Rectal smooth muscle tissue (tissue), 1 donor: Measurements from ENCODE around the gene SLC7A4.

ENCODE experiments used
- H3K27ac ChIP-seq: one replicate; pipeline ENCODE4 v1.7.0; 2013; ENCODE audit warnings: low read depth, low read length, inconsistent platforms
- H3K27me3 ChIP-seq: one replicate; pipeline ENCODE4 v1.7.0; 2013; ENCODE audit warnings: low read length; ENCODE audit not compliant: control insufficient read depth, insufficient read depth
- H3K36me3 ChIP-seq: one replicate; pipeline ENCODE4 v1.7.0; 2013; ENCODE audit warnings: low read length; ENCODE audit not compliant: control insufficient read depth, insufficient read depth
- H3K4me1 ChIP-seq: one replicate; pipeline ENCODE4 v1.7.0; 2013; ENCODE audit warnings: low read length; ENCODE audit not compliant: control insufficient read depth, insufficient read depth
- H3K4me3 ChIP-seq: one replicate; pipeline ENCODE4 v1.7.0; 2013; ENCODE audit warnings: low read length
- H3K9ac ChIP-seq: one replicate; pipeline ENCODE4 v1.7.0; 2013; ENCODE audit warnings: low read length

Gene SLC7A4

GRCh38 chr22:21029486-21030025 lies 2.8 kb downstream of the SLC7A4 start:
- Histone ChIP-seq H3K9ac (no peak overlapping the region), H3K4me3 (no peak overlapping the region), H3K4me1 (no peaks in the 10 kb centered on the region), H3K27me3 (peaks cover 12% of the 10 kb centered on the region), H3K36me3 (no peaks in the 10 kb centered on the region), H3K27ac (no peak overlapping the region)

GRCh38 chr22:21028277-21029251 lies 3.8 kb downstream of the SLC7A4 start:
- Histone ChIP-seq H3K27ac (no peak overlapping the region), H3K27me3 (peaks cover 12% of the 10 kb centered on the region), H3K4me3 (no peak overlapping the region), H3K36me3 (no peaks in the 10 kb centered on the region), H3K9ac (no peak overlapping the region), H3K4me1 (no peaks in the 10 kb centered on the region)

GRCh38 chr22:21026783-21027692 lies 5.3 kb downstream of the SLC7A4 start:
- no peak overlapping the region for H3K27ac ChIP-seq
- H3K4me1 ChIP-seq, result no peaks in the 10 kb centered on the region
- H3K4me3 ChIP-seq, result no peak overlapping the region
- no peaks in the 10 kb centered on the region for H3K36me3 ChIP-seq
- H3K27me3 ChIP-seq, result peaks cover 10% of the 10 kb centered on the region
- no peak overlapping the region for H3K9ac ChIP-seq

- Histone ChIP-seq H3K4me1 (no peaks in the 10 kb centered on the region), H3K27ac (no peak overlapping the region), H3K27me3 (peaks cover under 1% of the 10 kb centered on the region)
These were observed 6.3 kb downstream of the SLC7A4 start for GRCh38 chr22:21025763-21026755.

GRCh38 chr22:21025266-21025665 lies 7.1 kb downstream of the SLC7A4 start:
- H3K27ac ChIP-seq, result no peak overlapping the region
- H3K36me3 ChIP-seq, result no peaks in the 10 kb centered on the region
- H3K4me1 ChIP-seq, result no peaks in the 10 kb centered on the region
- H3K4me3 ChIP-seq, result no peak overlapping the region
- H3K9ac ChIP-seq, result no peak overlapping the region
- no peaks in the 10 kb centered on the region for H3K27me3 ChIP-seq

More at GRCh38 chr22:21025763-21026755, 6.3 kb downstream of the SLC7A4 start:
- Histone ChIP-seq H3K9ac (no peak overlapping the region), H3K36me3 (no peaks in the 10 kb centered on the region), H3K4me3 (no peak overlapping the region)

GRCh38 chr22:21022955-21023614 lies 9.3 kb downstream of the SLC7A4 start:
- H3K36me3 ChIP-seq, result no peaks in the 10 kb centered on the region
- no peak overlapping the region for H3K4me3 ChIP-seq
- no peak overlapping the region for H3K9ac ChIP-seq

GRCh38 chr22:21022507-21022906 lies 9.9 kb downstream of the SLC7A4 start:
- H3K4me1 ChIP-seq, result no peaks in the 10 kb centered on the region
- H3K27me3 ChIP-seq, result no peaks in the 10 kb centered on the region
- H3K36me3 ChIP-seq, result no peaks in the 10 kb centered on the region
- H3K4me3 ChIP-seq, result no peak overlapping the region
- no peak overlapping the region for H3K27ac ChIP-seq
- H3K9ac ChIP-seq, result no peak overlapping the region

More at GRCh38 chr22:21022955-21023614, 9.3 kb downstream of the SLC7A4 start:
- H3K27me3 ChIP-seq, result no peaks in the 10 kb centered on the region
- H3K27ac ChIP-seq, result no peak overlapping the region
- no peaks in the 10 kb centered on the region for H3K4me1 ChIP-seq

GRCh38 chr22:21020802-21021429 lies 11.4 kb downstream of the SLC7A4 start:
- Histone ChIP-seq H3K4me3 (no peak overlapping the region), H3K4me1 (no peaks in the 10 kb centered on the region), H3K36me3 (no peaks in the 10 kb centered on the region), H3K27me3 (no peaks in the 10 kb centered on the region), H3K9ac (no peak overlapping the region), H3K27ac (no peak overlapping the region)

- H3K4me3 ChIP-seq, result no peak overlapping the region
- peaks cover 12% of the 10 kb centered on the region for H3K4me1 ChIP-seq
- H3K36me3 ChIP-seq, result no peaks in the 10 kb centered on the region
- no peak overlapping the region for H3K27ac ChIP-seq
- no peaks in the 10 kb centered on the region for H3K27me3 ChIP-seq
- H3K9ac ChIP-seq, result no peak overlapping the region
These were observed 14.0 kb downstream of the SLC7A4 start for GRCh38 chr22:21018314-21018713.

GRCh38 chr22:21016644-21017420 lies 15.5 kb downstream of the SLC7A4 start:
- no peaks in the 10 kb centered on the region for H3K36me3 ChIP-seq
- H3K27me3 ChIP-seq, result no peaks in the 10 kb centered on the region
- H3K27ac ChIP-seq, result no peak overlapping the region
- H3K4me1 ChIP-seq, result peaks cover 12% of the 10 kb centered on the region
- H3K4me3 ChIP-seq, result no peak overlapping the region
- H3K9ac ChIP-seq, result no peak overlapping the region
